Colonic mucosa (tissue), 4 donors: ENCODE measurements around the gene EGLN2. TPM values are rescaled to one million over a fixed set of nuclear protein-coding genes. Genes with fewer than 3 reads are reported as not detected.

Experiments
- DNase-seq: peaks from one replicate; pipeline ENCODE4 v3.0.0-alpha.2; 2020
- H3K27ac ChIP-seq: fragments of 200-600 bp; one replicate; pipeline ENCODE4 v1.8.0; 2021
- H3K27me3 ChIP-seq: fragments of 200-600 bp; one replicate; pipeline ENCODE4 v1.8.0; 2021
- H3K36me3 ChIP-seq: fragments of 200-600 bp; one replicate; pipeline ENCODE4 v1.8.0; 2021
- H3K4me1 ChIP-seq: fragments of 200-600 bp; one replicate; pipeline ENCODE4 v1.8.0; 2021; ENCODE audit warnings: mild to moderate bottlenecking
- H3K4me3 ChIP-seq: fragments of 200-600 bp; one replicate; pipeline ENCODE4 v1.8.0; 2021
- H3K9ac ChIP-seq, 2 donors: one replicate each; pipeline ENCODE4 v1.7.0; 2013; ENCODE audit warnings: control low read depth in 2 of 2, low read depth in 2 of 2, low read length in 2 of 2
- H3K9me3 ChIP-seq: fragments of 200-600 bp; one replicate; pipeline ENCODE4 v1.8.0; 2021
- CTCF ChIP-seq: fragments of 200-600 bp; IDR thresholded peaks from one replicate; pipeline ENCODE4 v1.8.0; 2022; ENCODE audit warnings: antibody characterized with exemption, mild to moderate bottlenecking
- intact Hi-C: fragments of 100-400 bp; cut with DNase I; formaldehyde crosslinking; loops from one replicate; pipeline ENCODE4 v1.14.1; 2022
- total RNA-seq, 2 donors: library from RNA; stranded (reverse); fragmentation: NEBNext Ultra II Directional in 1 of 2; extraction: Animal tissue kit (Norgen Biotek cat#: 25700) in 1 of 2; gene quantifications; one replicate each; pipeline ENCODE4 v1.2.1, GENCODE V29; 2021
- donor health status: healthy.
- donor health status: DM: no; HTN: no; CAD: no.
- donor health status: DM: no; HTN: no; CAD: no.

EGLN2 gene
- total RNA-seq, 2 donors from 2014 or later: 67.3 to 87.8 TPM

- no peaks in the 10 kb centered on the region for H3K9me3 ChIP-seq
- peak; percentile 82 for DNase-seq
- no peak for TF ChIP-seq CTCF
- no peaks in the 10 kb centered on the region for H3K27me3 ChIP-seq
- intact Hi-C loops: no loop called here
- H3K4me3 ChIP-seq: peak overlapping the region; percentile 4
- peak overlapping the region; percentile 60 to 65 for H3K9ac ChIP-seq
- H3K27ac ChIP-seq: peak overlapping the region; percentile 86
- H3K4me1 ChIP-seq: peaks cover 10% of the 10 kb centered on the region
- peaks cover 4% of the 10 kb centered on the region for H3K36me3 ChIP-seq
These were observed 44.3 kb upstream of the EGLN2 start for GRCh38 chr19:40754611-40755247.

GRCh38 chr19:40755248-40755624 is 43.8 kb upstream of the EGLN2 start:
- H3K4me3 ChIP-seq: no peak overlapping the region
- peaks cover 7% of the 10 kb centered on the region for H3K36me3 ChIP-seq
- no peaks in the 10 kb centered on the region for H3K27me3 ChIP-seq
- intact Hi-C loops: no loop called here
- H3K27ac ChIP-seq: peak overlapping the region; percentile 86
- peaks cover 10% of the 10 kb centered on the region for H3K4me1 ChIP-seq
- H3K9me3 ChIP-seq: no peaks in the 10 kb centered on the region
- no peak for TF ChIP-seq CTCF
- no peak for DNase-seq
- no peak overlapping the region for H3K9ac ChIP-seq

- intact Hi-C loops: no loop called here
- peaks cover 12% of the 10 kb centered on the region for H3K36me3 ChIP-seq
- no peak for DNase-seq
- no peak for TF ChIP-seq CTCF
- H3K27ac ChIP-seq: no peak overlapping the region
- no peak overlapping the region for H3K4me3 ChIP-seq
- H3K9me3 ChIP-seq: no peaks in the 10 kb centered on the region
- H3K27me3 ChIP-seq: no peaks in the 10 kb centered on the region
- H3K4me1 ChIP-seq: peaks cover 10% of the 10 kb centered on the region
- no peak overlapping the region for H3K9ac ChIP-seq
These were observed 43.2 kb upstream of the EGLN2 start for GRCh38 chr19:40755791-40756190.

- H3K27ac ChIP-seq: no peak overlapping the region
These were observed 42.4 kb upstream of the EGLN2 start for GRCh38 chr19:40756502-40757110.

GRCh38 chr19:40758491-40758890 is 40.5 kb upstream of the EGLN2 start:
- intact Hi-C loops: no loop called here
- H3K27ac ChIP-seq: no peak overlapping the region
- peaks cover 10% of the 10 kb centered on the region for H3K4me1 ChIP-seq
- DNase-seq: no peak
- H3K9me3 ChIP-seq: no peaks in the 10 kb centered on the region
- no peak for TF ChIP-seq CTCF
- H3K27me3 ChIP-seq: no peaks in the 10 kb centered on the region
- H3K36me3 ChIP-seq: peaks cover 29% of the 10 kb centered on the region
- H3K4me3 ChIP-seq: no peak overlapping the region
- no peak overlapping the region for H3K9ac ChIP-seq

More at GRCh38 chr19:40756502-40757110, 42.4 kb upstream of the EGLN2 start:
- Histone ChIP-seq H3K4me1 (peaks cover 10% of the 10 kb centered on the region), H3K27me3 (no peaks in the 10 kb centered on the region), H3K9ac (no peak overlapping the region), H3K9me3 (no peaks in the 10 kb centered on the region), H3K36me3 (peaks cover 15% of the 10 kb centered on the region), H3K4me3 (no peak overlapping the region)
- DNase-seq: no peak
- intact Hi-C loops: no loop called here
- TF ChIP-seq CTCF: no peak
